ENCODE measurements around the gene CORO6. TPM values are rescaled to one million over a fixed set of nuclear protein-coding genes. Genes with fewer than 3 reads are reported as not detected.

CORO6 gene
- total and polyA plus RNA-seq, 10 of the 15 experiments (the other 5 are each of a cell fraction or from before 2014, with no cell fraction given): 0.26 to 5.0 (median 1.7) TPM; not detected in 1

- TF ChIP-seq ELK1 (IDR thresholded peaks at IDR 0.05; ENCODE audit: low read depth, low read length) (no peak), SPI1 (IDR thresholded peaks at IDR 0.05; ENCODE audit: borderline replicate concordance, insufficient read depth, low read depth, low read length) (no peak), TARDBP (IDR thresholded peaks at IDR 0.05; ENCODE audit: borderline replicate concordance) (peak; percentile 35; the same call in 1 of the 2 replicates), YY1 (IDR thresholded peaks at IDR 0.05; ENCODE audit: low read depth, low read length) (no peak), ESRRA (IDR thresholded peaks at IDR 0.05; ENCODE audit: low read length) (no peak), KDM1A (IDR thresholded peaks at IDR 0.05; ENCODE audit: borderline replicate concordance) (no peak), CHD2 (IDR thresholded peaks at IDR 0.05; ENCODE audit: borderline replicate concordance, low read depth, low read length) (0 out of 2 replicates have a peak, but pooled peaks have one; percentile 36), CREB1 (IDR thresholded peaks at IDR 0.05; ENCODE audit: low read depth) (no peak), ETV6 (conservative IDR thresholded peaks at IDR 0.05 in 1 of 2, IDR thresholded peaks at IDR 0.05 in 1 of 2; ENCODE audit: borderline replicate concordance in 1 of 2, low read depth in 1 of 2) (no peak), POLR2A (IDR thresholded peaks at IDR 0.05; ENCODE audit: low read depth, low read length) (0 out of 2 replicates have a peak, but pooled peaks have one; percentile 13), NFXL1 (IDR thresholded peaks at IDR 0.05; ENCODE audit: borderline replicate concordance) (no peak), NRF1 (conservative IDR thresholded peaks at IDR 0.05; ENCODE audit: low read depth, low read length) (no peak), SIN3A (IDR thresholded peaks at IDR 0.05; ENCODE audit: low read depth, low read length) (no peak), SRF (IDR thresholded peaks at IDR 0.05; ENCODE audit: low read depth in 2 of 2, low read length in 2 of 2) (no peak), DPF2 (IDR thresholded peaks at IDR 0.05) (no peak), MYC (IDR thresholded peaks at IDR 0.05; ENCODE audit: insufficient read depth, insufficient read length, insufficient replicate concordance, low read length, severe bottlenecking) (peak; percentile 55), NR2C2 (IDR thresholded peaks at IDR 0.05; ENCODE audit: borderline replicate concordance, control insufficient read depth, insufficient read length, low read depth) (no peak)
- TF ChIP-seq, protein P1, sequence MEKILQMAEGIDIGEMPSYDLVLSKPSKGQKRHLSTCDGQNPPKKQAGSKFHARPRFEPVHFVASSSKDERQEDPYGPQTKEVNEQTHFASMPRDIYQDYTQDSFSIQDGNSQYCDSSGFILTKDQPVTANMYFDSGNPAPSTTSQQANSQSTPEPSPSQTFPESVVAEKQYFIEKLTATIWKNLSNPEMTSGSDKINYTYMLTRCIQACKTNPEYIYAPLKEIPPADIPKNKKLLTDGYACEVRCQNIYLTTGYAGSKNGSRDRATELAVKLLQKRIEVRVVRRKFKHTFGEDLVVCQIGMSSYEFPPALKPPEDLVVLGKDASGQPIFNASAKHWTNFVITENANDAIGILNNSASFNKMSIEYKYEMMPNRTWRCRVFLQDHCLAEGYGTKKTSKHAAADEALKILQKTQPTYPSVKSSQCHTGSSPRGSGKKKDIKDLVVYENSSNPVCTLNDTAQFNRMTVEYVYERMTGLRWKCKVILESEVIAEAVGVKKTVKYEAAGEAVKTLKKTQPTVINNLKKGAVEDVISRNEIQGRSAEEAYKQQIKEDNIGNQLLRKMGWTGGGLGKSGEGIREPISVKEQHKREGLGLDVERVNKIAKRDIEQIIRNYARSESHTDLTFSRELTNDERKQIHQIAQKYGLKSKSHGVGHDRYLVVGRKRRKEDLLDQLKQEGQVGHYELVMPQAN (conservative IDR thresholded peaks at IDR 0.05): 0 out of 2 replicates have a peak, but pooled peaks have one; percentile 16
- TF ChIP-seq, protein P2, sequence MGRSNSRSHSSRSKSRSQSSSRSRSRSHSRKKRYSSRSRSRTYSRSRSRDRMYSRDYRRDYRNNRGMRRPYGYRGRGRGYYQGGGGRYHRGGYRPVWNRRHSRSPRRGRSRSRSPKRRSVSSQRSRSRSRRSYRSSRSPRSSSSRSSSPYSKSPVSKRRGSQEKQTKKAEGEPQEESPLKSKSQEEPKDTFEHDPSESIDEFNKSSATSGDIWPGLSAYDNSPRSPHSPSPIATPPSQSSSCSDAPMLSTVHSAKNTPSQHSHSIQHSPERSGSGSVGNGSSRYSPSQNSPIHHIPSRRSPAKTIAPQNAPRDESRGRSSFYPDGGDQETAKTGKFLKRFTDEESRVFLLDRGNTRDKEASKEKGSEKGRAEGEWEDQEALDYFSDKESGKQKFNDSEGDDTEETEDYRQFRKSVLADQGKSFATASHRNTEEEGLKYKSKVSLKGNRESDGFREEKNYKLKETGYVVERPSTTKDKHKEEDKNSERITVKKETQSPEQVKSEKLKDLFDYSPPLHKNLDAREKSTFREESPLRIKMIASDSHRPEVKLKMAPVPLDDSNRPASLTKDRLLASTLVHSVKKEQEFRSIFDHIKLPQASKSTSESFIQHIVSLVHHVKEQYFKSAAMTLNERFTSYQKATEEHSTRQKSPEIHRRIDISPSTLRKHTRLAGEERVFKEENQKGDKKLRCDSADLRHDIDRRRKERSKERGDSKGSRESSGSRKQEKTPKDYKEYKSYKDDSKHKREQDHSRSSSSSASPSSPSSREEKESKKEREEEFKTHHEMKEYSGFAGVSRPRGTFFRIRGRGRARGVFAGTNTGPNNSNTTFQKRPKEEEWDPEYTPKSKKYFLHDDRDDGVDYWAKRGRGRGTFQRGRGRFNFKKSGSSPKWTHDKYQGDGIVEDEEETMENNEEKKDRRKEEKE (IDR thresholded peaks at IDR 0.05): no peak
- TF ChIP-seq, protein P3, sequence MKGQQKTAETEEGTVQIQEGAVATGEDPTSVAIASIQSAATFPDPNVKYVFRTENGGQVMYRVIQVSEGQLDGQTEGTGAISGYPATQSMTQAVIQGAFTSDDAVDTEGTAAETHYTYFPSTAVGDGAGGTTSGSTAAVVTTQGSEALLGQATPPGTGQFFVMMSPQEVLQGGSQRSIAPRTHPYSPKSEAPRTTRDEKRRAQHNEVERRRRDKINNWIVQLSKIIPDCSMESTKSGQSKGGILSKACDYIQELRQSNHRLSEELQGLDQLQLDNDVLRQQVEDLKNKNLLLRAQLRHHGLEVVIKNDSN (IDR thresholded peaks at IDR 0.05; ENCODE audit: borderline replicate concordance, extremely low read length, insufficient read depth, low read depth, low read length): peak; percentile 28
- TF ChIP-seq, protein P4, sequence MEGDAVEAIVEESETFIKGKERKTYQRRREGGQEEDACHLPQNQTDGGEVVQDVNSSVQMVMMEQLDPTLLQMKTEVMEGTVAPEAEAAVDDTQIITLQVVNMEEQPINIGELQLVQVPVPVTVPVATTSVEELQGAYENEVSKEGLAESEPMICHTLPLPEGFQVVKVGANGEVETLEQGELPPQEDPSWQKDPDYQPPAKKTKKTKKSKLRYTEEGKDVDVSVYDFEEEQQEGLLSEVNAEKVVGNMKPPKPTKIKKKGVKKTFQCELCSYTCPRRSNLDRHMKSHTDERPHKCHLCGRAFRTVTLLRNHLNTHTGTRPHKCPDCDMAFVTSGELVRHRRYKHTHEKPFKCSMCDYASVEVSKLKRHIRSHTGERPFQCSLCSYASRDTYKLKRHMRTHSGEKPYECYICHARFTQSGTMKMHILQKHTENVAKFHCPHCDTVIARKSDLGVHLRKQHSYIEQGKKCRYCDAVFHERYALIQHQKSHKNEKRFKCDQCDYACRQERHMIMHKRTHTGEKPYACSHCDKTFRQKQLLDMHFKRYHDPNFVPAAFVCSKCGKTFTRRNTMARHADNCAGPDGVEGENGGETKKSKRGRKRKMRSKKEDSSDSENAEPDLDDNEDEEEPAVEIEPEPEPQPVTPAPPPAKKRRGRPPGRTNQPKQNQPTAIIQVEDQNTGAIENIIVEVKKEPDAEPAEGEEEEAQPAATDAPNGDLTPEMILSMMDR (IDR thresholded peaks at IDR 0.05 in 2 of 3, conservative IDR thresholded peaks at IDR 0.05 in 1 of 3; ENCODE audit: control insufficient read depth in 2 of 3, extremely low read depth in 1 of 3, insufficient read depth in 1 of 3, low read depth in 3 of 3, low read length in 3 of 3): no peak
Observed at GRCh38 chr17:29591146-29591736, 31.5 kb downstream of the CORO6 start (continued).
